ENCODE measurements around the gene NUP153. TPM values are rescaled to one million over a fixed set of nuclear protein-coding genes. Genes with fewer than 3 reads are reported as not detected.

NUP153 gene
- total and polyA plus RNA-seq, 10 of the 15 experiments (the other 5 are each of a cell fraction or from before 2014, with no cell fraction given), result 13.9 to 77.7 (median 56.2) TPM

- no peak for TF ChIP-seq POLR2AphosphoS2 (IDR thresholded peaks at IDR 0.05; ENCODE audit: low read depth, low read length)
- no peak for TF ChIP-seq ESRRA (IDR thresholded peaks at IDR 0.05; ENCODE audit: low read length)
- no peak for TF ChIP-seq MEF2A (IDR thresholded peaks at IDR 0.05; ENCODE audit: insufficient read depth, low read depth, low read length)
- no peak for TF ChIP-seq FOS (IDR thresholded peaks at IDR 0.05; ENCODE audit: borderline replicate concordance, extremely low read depth, insufficient read length)
- TF ChIP-seq, protein P1, sequence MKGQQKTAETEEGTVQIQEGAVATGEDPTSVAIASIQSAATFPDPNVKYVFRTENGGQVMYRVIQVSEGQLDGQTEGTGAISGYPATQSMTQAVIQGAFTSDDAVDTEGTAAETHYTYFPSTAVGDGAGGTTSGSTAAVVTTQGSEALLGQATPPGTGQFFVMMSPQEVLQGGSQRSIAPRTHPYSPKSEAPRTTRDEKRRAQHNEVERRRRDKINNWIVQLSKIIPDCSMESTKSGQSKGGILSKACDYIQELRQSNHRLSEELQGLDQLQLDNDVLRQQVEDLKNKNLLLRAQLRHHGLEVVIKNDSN (IDR thresholded peaks at IDR 0.05; ENCODE audit: borderline replicate concordance, extremely low read length, insufficient read depth, low read depth, low read length), result no peak
Measured at GRCh38 chr6:17622144-17622543, 84.6 kb downstream of the NUP153 start (continued).

DNA sequence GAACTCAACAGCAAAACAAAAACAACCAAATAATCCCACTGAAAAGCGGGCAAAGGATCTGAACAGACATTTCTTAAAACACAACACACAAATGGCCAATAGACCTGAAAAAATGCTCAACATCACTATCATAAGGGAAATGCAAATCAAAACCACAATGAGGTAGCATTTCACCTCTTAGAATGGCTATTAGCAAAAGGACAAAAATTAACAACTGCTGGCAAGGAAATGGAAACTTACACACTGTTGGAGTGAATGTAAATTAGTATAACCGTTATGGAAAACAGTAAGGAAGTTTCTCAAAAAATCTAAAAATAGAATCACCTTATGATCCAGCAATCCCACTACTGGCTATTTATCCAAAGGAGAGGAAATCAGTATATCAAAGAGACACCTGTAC is 85.7 kb downstream of the NUP153 start:
- no TSS peak for BruUV-seq (replicated peaks)
- POLR2A ChIA-PET, result no interaction called here
- SMC1A ChIA-PET (ENCODE audit: uncharacterized antibody, unreplicated experiment), result interaction anchor here (0.6 to 1.3 kb wide), 5 partner anchors 18 to 183 kb away, joined by 3 read pairs; no protein-coding TSS in a partner anchor
- RAD21 ChIA-PET (ENCODE audit: unreplicated experiment), result interaction anchor here (1.0 to 1.3 kb wide), 3 partner anchors 21 to 36 kb away, joined by 3 to 4 read pairs (median 3); partner anchors contain the start of gene FAM8A1
- Histone ChIP-seq H4K20me1 (ENCODE audit: control insufficient read depth, insufficient read depth) (peaks cover 2% of the 10 kb centered on the region; the same call in 1 of the 2 replicates), H3K36me3 (ENCODE audit: control insufficient read depth in 2 of 2, insufficient read depth in 2 of 2, low read length in 1 of 2) (peaks cover 11 to 28% of the 10 kb centered on the region in 2 experiments), H3K27ac (ENCODE audit: control insufficient read depth, insufficient read depth) (peak overlapping the region; percentile 61), H3K79me2 (ENCODE audit: control insufficient read depth, insufficient read depth, low read length) (peaks cover 18% of the 10 kb centered on the region), H3K4me2 (ENCODE audit: control insufficient read depth, insufficient read depth) (peak overlapping the region; percentile 44; the same call in 1 of the 2 replicates), H3K9ac (ENCODE audit: control insufficient read depth, insufficient read depth, low read length) (no peak overlapping the region), H3K9me3 (replicated peaks; ENCODE audit: control insufficient read depth, insufficient read depth, low read length) (no peaks in the 10 kb centered on the region), H2AFZ (ENCODE audit: control insufficient read depth, low read depth, low read length) (no peak overlapping the region), H3K27me3 (replicated peaks in 1 of 2; ENCODE audit: control insufficient read depth in 2 of 2, insufficient read depth in 2 of 2, low read length in 1 of 2) (no peaks in the 10 kb centered on the region), H3K4me3 (no peak overlapping the region), H3K4me1 (ENCODE audit: control insufficient read depth, insufficient read depth, low read length) (peaks cover 21% of the 10 kb centered on the region)
- CTCF ChIA-PET, result interaction anchor here (0.8 to 1.2 kb wide), 6 partner anchors 41 to 1467 kb away, joined by 3 to 4 read pairs (median 4); no protein-coding TSS in a partner anchor
- FAIRE-seq (no peak), DNase-seq (ENCODE audit: low read depth, low spot score) (peak; percentile 31), ATAC-seq (peak; percentile 81)
- intact Hi-C loops (cut with micrococcal nuclease; ENCODE audit: unreplicated experiment) (no loop called here), in situ Hi-C loops (cut with MboI) (no loop called here)
- 7% methylated on average over 2 of the region's 2 CpGs for WGBS (ENCODE audit: insufficient coverage, insufficient replicate concordance, low lambda C conversion rate, missing lambda C conversion rate)
- TF ChIP-seq, protein P2, sequence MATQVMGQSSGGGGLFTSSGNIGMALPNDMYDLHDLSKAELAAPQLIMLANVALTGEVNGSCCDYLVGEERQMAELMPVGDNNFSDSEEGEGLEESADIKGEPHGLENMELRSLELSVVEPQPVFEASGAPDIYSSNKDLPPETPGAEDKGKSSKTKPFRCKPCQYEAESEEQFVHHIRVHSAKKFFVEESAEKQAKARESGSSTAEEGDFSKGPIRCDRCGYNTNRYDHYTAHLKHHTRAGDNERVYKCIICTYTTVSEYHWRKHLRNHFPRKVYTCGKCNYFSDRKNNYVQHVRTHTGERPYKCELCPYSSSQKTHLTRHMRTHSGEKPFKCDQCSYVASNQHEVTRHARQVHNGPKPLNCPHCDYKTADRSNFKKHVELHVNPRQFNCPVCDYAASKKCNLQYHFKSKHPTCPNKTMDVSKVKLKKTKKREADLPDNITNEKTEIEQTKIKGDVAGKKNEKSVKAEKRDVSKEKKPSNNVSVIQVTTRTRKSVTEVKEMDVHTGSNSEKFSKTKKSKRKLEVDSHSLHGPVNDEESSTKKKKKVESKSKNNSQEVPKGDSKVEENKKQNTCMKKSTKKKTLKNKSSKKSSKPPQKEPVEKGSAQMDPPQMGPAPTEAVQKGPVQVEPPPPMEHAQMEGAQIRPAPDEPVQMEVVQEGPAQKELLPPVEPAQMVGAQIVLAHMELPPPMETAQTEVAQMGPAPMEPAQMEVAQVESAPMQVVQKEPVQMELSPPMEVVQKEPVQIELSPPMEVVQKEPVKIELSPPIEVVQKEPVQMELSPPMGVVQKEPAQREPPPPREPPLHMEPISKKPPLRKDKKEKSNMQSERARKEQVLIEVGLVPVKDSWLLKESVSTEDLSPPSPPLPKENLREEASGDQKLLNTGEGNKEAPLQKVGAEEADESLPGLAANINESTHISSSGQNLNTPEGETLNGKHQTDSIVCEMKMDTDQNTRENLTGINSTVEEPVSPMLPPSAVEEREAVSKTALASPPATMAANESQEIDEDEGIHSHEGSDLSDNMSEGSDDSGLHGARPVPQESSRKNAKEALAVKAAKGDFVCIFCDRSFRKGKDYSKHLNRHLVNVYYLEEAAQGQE (IDR thresholded peaks at IDR 0.05; ENCODE audit: low read depth, low read length), result no peak
- TF ChIP-seq POU2F2 (IDR thresholded peaks at IDR 0.05; ENCODE audit: borderline replicate concordance, low read depth, low read length) (peak; percentile 87; the same call in 1 of the 3 replicates), GATAD2B (conservative IDR thresholded peaks at IDR 0.05; ENCODE audit: low read depth) (no peak), SIN3A (IDR thresholded peaks at IDR 0.05; ENCODE audit: low read depth, low read length) (no peak), PAX5 (IDR thresholded peaks at IDR 0.05; ENCODE audit: borderline replicate concordance, low read depth, low read length) (no peak), CBFB (IDR thresholded peaks at IDR 0.05; ENCODE audit: low read depth) (no peak), LARP7 (IDR thresholded peaks at IDR 0.05) (no peak), CBX3 (IDR thresholded peaks at IDR 0.05; ENCODE audit: borderline replicate concordance, low read depth) (no peak), ZSCAN29 (IDR thresholded peaks at IDR 0.05) (no peak), RUNX3 (IDR thresholded peaks at IDR 0.05; ENCODE audit: low read length) (peak; percentile 85), RAD51 (IDR thresholded peaks at IDR 0.05) (no peak)
- TF ChIP-seq, protein P3, sequence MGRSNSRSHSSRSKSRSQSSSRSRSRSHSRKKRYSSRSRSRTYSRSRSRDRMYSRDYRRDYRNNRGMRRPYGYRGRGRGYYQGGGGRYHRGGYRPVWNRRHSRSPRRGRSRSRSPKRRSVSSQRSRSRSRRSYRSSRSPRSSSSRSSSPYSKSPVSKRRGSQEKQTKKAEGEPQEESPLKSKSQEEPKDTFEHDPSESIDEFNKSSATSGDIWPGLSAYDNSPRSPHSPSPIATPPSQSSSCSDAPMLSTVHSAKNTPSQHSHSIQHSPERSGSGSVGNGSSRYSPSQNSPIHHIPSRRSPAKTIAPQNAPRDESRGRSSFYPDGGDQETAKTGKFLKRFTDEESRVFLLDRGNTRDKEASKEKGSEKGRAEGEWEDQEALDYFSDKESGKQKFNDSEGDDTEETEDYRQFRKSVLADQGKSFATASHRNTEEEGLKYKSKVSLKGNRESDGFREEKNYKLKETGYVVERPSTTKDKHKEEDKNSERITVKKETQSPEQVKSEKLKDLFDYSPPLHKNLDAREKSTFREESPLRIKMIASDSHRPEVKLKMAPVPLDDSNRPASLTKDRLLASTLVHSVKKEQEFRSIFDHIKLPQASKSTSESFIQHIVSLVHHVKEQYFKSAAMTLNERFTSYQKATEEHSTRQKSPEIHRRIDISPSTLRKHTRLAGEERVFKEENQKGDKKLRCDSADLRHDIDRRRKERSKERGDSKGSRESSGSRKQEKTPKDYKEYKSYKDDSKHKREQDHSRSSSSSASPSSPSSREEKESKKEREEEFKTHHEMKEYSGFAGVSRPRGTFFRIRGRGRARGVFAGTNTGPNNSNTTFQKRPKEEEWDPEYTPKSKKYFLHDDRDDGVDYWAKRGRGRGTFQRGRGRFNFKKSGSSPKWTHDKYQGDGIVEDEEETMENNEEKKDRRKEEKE (IDR thresholded peaks at IDR 0.05), result no peak

Data from GM12878 (cell line).